Skeletal muscle cell (primary cell): ENCODE measurements around the gene GCN1.

Source experiments
- DNase-seq: peaks from one replicate; pipeline ENCODE4 v3.0.0-alpha.2; 2010; ENCODE audit warnings: low read depth
- H3K4me3 ChIP-seq: 2 replicates; pipeline ENCODE4 v1.5.1; 2011; ENCODE audit warnings: low read depth, mild to moderate bottlenecking, control low read depth, low read length, moderate library complexity

GCN1 gene

GRCh38 chr12:120090626-120091295, 103.8 kb downstream of the GCN1 start:
- no peak for DNase-seq
- no peak overlapping the region for H3K4me3 ChIP-seq

GRCh38 chr12:120090206-120090605, 104.3 kb downstream of the GCN1 start:
- no peak for DNase-seq

DNA sequence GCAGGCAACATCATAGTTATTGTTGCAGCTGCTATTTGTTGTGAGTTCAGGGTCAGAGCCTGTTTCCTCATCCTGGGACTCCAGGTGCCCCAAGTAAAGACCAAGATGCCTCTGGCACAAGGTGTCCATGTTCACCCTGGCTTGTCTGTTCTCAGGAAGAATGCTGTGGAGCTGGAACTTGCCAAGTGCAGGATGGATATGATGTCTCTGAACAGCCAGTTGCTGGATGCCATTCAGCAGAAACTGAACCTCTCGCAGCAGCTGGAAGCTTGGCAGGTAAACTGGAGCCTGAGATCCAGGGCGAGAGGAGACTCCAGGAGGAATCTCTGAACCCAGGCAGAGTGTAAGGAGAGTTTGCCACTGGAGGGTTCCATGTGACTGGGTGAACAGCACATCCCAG, 104.7 kb downstream of the GCN1 start:
- H3K4me3 ChIP-seq = no peak overlapping the region
- DNase-seq = no peak

More at GRCh38 chr12:120090206-120090605, 104.3 kb downstream of the GCN1 start:
- no peak overlapping the region for H3K4me3 ChIP-seq

DNA sequence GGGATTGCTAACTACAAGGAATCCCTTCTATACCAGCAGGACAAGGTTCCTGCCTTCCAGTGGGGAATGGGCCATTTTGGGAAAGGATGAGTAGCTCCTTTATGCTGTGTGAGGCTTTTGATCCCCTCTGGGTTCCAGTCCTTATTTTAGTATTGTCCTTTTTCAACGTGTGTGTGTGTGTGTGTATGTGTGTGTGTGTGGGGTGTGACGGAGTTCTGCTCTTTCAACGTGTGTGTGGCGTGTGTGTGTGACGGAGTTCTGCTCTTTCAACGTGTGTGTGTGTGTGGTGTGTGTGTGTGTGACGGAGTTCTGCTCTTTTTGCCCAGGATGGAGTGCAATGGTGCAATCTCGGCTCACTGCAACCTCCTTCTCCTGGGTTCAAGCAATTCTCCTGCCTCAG, 105.4 kb downstream of the GCN1 start:
- DNase-seq = no peak
- H3K4me3 ChIP-seq = no peak overlapping the region

GRCh38 chr12:120086801-120087621, 107.5 kb downstream of the GCN1 start:
- H3K4me3 ChIP-seq = peak overlapping the region; percentile 46

GRCh38 chr12:120085920-120086645, 108.4 kb downstream of the GCN1 start:
- peak overlapping the region; percentile 46 for H3K4me3 ChIP-seq
- no peak for DNase-seq

More at GRCh38 chr12:120086801-120087621, 107.5 kb downstream of the GCN1 start:
- DNase-seq = peak; percentile 91

DNA sequence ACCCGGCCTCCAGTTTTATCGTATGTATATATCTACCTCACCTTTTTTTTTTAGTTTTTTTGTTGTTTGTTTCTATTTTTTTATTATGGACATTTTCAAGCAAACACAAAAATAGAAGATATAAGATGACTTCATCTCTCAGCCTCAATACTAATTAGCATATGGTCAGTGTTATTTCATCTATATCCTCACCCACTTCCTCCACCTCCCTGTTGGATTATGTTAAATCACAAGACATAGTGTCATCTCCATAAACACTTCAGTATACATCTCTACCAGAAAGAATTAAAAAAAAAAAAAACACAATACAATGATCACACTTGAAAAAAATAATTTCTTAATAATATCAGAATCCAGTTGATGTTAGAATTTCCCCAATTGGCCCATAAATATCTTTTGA, 112.9 kb downstream of the GCN1 start:
- no peak overlapping the region for H3K4me3 ChIP-seq
- DNase-seq = no peak

- DNase-seq = no peak
- no peak overlapping the region for H3K4me3 ChIP-seq
These were observed 114.8 kb downstream of the GCN1 start for GRCh38 chr12:120079411-120080400.

DNA sequence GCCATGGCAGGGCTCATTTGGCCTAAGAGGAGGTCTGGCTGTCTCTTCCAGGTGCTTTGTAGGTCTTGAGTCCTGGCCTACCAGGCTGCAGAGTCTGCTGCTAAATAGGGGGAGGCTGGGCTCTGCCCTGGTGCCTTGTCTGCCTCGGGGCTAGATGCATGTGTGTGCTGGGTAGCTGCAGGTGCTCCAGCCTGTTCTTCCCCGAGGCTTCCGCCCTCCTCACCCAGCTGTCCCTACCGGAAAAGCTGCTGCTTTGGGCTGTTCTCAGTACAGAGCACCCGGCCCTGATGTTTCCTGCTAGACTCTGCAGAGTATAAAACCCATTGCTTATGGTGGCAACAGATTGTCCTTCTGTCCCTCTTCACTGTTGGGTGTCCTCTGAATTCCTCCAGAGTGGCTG, 115.6 kb downstream of the GCN1 start:
- DNase-seq = no peak
- H3K4me3 ChIP-seq = no peak overlapping the region

DNA sequence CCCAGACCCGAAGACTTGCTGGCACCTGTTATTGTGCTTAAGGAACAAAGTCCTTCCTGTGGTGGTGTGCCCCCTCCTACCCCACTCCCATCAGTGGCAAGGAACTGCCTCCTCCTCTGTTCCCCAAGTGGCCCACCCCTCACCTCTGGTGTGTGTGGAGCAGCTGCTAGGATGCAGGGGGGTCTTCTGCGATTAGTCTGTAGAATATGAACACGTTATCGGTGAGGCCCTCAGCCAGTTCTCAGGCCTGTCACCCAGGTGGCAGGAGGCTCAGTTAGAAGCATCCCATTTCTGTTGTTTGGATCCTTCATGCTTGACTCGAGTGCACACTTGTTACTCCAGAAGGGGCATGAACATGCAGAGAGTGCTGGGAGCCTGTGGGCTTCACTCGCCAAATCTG, 117.3 kb downstream of the GCN1 start:
- no peak overlapping the region for H3K4me3 ChIP-seq
- DNase-seq = no peak
